HG03097 (cell line): ENCODE measurements around the gene TSPAN9.

Source experiments
- ATAC-seq: cut with Tn5 transposase; IDR thresholded peaks from one replicate; pipeline ENCODE4 v1.9.1; 2021; ENCODE audit not compliant: unreplicated experiment, low FRiP score

Gene TSPAN9

DNA sequence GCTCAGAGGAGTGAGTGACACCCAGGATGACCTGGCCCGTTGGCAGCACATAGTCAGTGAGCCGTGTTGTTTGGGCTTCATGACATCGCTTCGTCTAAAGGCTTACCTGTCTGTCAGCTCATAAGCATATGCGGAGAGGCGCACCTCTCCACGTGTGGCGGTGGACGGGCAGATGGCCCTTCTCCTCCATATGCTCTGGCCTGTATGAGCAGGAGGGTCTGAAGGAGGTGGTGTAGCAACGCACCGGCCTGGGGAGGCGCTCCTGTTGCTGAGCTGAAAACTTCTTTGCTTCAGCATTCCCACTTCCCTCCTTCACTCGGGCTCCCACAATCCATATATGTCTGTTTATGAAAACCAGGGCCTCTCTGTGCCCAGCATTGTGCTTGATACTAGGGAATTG is 186.1 kb downstream of the TSPAN9 start:
- no peak for ATAC-seq

DNA sequence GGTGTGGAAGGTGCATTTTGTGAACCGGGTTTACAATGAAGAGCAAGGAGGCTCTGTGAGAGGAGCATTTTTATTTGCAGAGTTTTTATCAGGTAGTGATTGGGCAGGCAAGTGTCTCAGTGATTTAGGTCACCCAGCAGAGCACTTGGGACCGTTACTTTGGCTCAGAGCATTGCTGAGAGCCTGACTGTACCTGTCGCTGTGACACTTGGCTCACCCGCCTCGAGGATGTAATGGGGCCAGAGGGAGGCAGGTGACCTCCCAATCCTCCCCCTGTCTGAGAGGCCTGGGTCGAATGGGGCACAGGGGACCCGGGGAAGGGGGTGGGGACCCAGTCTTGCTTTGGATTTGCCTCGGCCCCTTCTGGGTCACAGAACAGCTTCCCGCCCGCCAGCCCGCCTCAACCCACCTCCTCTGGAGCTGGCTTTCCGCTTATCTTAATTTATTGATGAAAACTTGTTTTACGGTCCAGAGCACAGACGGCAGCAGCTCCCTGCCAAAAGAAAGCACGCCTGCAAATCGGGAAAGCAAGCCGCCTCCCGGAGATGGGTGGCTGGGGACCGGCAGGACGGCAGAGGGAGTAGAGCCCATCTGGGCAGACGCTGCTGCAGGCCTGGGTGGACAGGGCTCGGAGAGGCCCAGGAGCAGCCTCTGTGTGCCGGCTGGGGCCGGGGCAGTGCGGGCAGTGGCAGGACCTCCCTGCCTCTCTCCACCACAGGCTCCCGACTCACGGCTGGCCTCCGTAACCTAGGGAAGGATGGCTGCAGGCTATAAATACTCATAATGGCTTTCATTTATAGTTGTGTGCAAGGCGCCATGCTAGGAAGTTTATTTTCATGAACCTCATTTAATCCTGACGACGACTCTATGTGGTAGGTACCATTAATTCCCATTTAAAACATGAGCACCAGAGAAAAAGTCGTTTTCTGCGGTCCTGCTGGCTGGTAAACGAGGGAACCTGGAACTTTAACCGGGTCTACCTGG is 187.1 kb downstream of the TSPAN9 start:
- no peak for ATAC-seq

DNA sequence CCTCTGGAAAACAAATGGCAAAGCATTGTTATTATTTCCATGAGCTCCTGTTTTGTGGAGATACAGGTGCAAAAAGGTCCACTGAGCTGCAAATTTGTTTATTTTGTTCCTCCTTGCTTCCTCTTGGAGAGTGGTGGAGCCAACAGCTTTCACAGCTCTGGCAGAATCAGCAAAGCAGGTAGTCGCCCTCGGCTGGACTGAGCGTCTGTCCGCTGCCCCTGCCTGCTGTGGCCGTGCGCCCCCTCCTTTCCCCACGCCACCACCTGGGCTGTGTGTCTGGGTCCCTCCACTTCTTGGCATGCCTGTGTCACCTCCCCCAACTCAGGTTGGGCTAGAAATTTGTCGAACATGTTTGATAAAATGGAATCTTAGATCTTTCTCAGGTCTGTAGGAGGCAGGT is 188.2 kb downstream of the TSPAN9 start:
- no peak for ATAC-seq

DNA sequence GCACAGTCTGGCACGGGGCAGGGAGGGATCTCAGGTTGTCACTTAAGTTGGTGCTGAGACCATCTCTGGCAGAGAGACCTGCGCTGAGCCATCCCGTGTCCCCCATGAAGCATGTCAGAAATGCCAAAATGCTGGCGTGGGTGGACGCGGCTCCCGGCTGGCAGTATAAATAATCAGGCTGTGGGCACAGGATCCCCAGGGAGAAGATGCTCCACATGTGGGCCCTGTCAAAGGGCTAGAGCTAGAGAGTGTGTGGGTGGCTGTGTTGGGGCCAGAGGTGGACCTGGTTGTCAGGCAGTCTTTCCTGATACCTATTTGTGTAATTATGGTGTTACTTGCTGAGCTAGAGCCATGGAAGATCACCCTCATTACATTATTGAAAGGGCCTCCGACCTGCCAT is 189.5 kb downstream of the TSPAN9 start:
- no peak for ATAC-seq

DNA sequence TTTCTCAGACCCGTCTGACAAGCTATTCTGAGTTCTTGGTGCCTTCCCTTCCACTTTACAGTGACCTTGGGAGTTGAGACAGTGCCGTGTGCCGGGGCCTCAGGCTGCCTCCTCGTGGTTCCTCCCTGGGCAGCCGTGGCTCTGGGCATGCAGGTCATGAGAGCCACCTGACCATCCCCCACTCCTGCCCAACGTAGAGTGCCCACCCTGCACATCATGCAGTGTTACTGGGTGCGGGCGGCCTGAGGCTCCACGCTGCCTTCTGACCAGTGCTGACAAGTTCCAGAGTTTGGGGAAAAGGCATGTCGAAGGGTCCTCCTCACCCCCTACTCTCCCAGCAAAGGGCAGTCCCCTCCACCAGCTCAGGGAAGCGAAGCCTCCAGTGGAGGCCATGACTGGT is 190.5 kb downstream of the TSPAN9 start:
- no peak for ATAC-seq

DNA sequence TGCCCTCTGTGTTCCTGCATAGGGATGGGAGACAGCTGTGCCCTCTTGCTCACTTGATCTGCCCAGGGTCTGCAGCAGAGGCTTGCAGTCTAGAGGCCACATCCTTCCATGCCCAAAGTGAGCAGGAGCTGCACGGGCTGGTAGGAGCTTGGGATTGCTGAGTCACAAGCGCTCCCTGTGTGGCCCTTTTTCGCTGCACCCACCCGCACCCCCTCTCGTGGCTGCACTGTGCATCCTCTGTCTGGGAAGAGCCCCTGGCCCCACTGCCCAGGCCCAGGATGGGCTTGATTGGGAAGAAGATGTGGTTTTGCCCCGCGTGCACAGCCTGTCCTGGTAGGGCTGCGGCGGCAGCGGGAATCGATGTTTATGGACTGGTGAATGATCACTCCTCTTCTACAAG is 192.4 kb downstream of the TSPAN9 start:
- no peak for ATAC-seq

DNA sequence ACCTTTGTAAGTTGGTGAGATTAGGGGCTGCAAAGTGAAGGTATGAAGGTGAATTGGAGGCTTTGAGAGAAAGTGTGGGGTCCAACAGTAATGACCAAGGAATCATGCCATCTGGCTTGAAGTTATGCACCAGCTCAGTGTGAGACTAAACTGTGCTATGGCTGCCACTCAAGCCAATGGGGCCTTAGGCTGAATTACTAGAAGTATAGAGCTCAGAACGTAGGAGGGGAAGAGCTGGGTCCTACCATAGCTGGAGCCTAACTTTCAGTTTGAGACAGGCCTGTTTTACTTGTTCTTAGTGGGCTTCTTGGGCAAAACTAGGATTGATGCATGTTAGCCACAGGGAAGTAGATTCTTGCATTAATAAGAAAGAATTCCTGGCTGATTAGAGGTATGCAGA is 194.0 kb downstream of the TSPAN9 start:
- no peak for ATAC-seq

DNA sequence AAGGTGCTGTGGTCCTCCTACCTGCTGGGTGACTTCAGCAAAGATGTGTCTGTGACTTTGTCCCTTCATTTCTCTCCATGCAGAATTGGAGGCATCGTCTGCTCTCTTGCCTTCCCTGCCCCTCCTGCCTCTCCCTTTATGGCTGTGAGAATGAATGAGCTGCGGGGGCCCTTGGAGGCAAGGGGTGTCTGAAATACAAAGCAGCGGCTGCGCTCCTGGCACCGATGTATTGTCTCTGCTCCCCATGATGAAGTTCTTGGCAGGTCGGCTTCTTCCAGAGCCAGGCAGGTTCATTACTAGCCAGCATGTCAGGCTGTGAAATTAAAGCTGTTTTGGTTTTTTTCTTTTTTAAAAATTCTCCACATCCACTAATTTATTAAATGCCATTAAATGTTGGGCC is 194.5 kb downstream of the TSPAN9 start:
- no peak for ATAC-seq

DNA sequence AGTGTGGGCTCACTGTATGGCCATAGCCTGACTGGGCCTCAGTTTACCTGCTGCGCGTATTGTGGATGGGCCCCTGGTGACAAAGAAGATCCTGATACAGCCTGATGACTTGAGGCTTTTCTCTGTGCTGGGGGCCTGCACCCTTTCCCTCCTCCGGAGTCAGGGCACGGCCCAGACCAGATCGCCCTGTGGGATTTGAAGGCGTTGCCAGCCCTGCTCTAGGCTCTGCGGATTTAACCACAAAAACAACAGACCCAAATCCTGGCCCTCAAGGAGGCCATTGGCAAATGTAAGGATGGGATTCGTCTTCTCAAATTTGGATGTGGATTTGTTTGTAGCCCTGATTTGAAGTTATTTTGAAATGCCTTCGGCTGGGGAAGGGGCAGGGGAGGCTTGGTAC is 195.8 kb downstream of the TSPAN9 start:
- ATAC-seq: no peak

DNA sequence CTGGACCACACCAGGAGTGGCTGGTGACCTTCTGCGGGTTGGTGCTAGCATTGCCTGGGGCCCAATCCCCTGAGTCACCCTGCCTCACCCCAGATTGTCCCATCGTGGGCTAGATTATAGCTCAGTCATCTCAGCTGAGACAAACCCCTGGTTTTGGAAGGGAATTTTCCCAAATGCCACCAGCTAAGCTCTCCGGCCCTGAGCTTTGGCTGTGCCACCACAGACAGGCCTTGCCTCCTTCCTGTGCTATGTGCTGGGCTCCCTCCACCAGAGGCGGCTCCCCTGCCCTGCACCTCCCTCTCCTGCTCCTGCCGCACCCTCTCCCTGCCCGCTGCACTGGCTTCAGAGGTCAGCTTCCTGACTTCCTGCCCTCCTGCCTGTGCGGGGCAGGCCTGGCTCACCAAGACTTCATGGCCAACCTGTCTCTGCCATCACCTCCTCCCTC is 196.3 kb downstream of the TSPAN9 start:
- no peak for ATAC-seq

DNA sequence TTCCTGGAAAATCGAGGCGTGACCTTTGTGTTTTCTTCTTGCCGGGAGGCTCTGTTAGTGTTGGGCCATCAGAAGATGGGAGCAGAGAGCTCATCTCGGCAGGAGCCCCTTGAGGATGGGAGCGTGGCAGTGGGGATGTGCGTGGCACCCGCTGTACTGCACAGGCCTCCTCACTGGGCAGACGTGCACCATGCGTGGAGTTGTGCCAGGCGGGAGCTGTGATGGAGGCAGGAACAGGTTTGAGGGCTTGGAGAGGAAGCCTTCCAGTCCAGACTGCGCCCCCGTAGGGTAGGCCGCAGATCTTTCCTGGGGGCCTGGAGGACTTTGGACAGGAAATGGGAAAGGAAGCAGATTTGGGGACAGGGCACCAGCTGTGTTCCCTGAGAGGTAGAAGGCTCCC is 197.5 kb downstream of the TSPAN9 start:
- ATAC-seq: no peak

DNA sequence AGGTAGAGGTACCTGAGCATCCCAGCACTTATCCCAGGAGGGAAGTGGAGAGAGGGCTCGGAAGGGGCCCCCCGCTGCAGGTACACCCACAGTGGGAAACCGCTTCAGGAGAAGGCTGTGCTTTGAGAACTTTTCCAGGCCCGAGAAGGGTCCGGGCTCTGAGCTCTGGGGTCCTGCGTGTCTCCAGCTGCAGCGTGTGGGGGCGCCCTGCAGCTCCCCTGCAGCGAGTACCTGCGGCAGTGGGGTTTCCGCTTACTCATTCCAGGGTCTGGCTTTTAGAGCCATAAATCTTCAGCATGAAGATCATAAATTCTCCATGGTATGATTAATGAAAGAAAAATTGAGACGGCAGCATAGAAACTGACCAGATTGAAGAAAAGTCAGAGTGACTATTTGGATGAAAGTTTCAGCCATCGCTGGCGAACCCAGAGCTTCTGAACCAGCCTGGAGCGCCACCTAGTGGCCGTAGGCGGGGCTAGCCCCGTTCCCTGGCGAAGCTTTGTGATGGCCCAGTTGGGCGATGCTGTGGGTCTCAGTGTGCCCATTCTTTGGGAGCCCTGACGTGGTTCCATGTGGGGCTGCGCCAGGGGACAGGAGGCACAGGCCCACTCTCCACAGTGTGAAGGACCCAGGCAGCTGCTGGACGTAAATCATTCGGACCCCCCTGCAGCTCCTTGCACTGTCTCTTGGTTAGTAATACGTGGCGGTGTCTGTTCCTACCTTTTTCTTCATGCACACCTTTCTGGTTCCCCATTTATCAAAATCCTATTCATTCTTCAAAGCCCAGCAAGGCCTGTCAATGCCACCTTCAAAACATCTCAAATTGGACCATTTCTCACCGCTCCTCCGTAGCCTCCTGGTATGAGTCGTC is 198.2 kb downstream of the TSPAN9 start:
- ATAC-seq: no peak

DNA sequence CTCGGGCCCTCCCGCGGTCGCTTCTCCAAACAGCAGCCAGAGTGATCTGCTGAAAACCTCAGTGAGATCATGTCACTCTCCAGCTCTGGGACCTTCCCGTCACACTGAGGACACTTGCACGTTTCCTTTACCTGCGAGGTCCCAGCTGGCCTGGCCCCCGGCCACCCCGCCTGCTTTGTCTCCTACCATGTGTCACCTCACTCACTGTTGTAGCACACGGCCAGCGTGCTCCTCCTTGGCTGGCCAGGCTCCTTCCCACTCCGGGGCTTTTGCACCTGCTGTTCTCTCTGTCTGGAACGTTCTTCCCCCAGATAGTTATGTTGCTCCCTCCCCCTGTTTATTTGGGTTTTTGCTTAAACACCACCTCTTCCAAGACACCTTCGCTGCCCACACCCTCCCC is 199.0 kb downstream of the TSPAN9 start:
- no peak for ATAC-seq

DNA sequence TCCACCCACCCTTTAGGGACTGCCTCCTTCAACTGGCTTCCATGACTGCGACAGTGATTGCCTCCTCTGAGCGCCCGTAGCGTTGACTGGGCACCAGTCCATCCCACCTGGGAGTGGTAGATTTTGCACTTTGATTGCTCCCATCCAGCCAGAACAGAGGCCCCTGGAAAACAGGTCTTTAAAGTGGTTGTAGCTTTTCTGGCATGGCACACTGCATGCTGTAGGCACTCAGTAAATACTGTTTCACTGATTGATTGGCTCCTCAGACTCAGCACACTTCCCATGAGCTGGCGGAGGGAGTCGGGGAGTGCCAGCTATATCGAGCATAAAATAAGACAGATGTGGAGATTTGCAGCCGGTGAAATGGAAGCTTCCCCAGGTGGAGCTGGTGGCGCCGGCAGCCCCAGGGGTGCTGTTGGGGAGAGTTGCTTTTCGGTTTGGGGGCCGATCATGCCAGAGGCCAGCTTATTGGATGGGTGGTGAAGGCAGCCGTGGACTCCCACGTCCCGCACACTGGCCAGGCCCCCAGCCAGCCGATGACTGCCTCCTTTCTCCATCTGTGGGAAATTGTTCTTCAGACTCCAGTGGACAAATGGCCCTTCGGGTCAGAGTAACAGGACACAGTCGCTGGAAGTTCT is 200.2 kb downstream of the TSPAN9 start:
- ATAC-seq: no peak

DNA sequence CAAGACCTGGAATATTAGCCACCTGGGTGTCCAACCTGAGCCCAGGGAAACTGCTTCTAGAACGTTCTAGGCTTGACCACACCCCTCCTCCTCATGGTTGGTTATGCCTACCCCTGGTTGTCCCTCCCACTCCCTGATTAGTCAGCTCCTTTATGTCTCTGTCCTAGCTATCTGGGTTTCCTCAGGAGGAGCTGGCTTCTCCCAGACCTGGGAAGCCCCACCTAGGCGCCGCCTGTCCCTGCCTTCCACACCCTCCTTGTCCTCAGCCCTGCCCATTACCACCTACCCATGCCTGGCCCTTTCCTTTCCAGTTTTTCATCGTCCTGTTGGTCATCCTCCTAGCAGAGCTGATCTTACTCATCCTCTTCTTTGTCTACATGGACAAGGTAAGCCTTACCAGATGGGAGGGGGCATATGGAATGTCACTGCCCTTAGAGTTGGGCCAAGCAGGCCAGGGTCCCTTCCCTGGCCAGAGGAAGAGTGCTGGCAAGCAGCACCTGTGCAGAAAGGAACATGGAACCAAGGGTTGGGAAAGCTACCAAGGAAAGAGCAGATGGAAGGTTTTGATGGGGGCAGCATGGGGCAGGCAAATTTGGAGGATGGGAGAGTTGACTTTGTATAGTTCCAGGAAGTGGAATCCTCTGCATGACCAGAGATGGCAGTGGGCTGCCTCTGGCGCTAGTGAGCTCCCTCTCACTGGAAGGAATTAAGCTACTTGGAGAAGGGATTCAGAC is 201.7 kb downstream of the TSPAN9 start:
- no peak for ATAC-seq

DNA sequence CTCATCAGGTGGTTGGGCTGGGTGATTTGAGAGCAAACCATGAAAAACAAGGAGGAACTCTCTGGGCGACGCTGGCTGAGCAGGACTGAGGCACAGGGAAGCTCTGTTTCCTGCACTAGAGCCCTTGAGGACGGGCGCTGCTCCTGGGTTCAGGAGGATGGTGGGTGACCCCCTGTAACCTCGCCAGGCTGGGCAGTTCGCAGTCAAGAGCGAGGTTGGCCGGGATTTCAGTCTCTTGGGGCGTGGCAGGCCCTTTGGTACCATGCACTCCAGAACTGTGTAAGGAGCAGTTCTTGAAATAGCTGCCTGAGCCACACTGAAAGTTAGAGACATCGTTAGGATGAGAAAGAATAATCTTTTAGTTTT is 202.2 kb downstream of the TSPAN9 start:
- ATAC-seq: no peak

DNA sequence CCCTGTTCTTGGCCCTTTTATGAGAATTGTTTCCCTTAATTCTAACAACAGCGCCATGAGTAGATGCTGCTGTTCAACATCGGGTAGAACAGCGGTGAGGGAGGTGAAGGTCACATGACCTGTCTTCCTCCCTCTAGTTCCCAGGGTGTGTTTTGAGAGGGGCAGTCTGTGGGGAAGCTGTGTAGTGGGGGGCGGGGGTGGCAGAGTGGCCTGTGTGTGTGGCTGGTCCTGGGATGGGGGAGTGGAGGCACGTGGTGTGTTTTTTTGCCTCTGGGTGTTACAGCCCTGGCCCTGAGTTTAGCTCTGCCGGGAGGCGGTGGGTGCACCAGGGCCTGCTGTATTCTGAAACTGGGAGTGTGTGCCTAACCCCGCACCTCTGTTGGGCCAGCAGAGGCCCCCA is 202.7 kb downstream of the TSPAN9 start:
- ATAC-seq: no peak

DNA sequence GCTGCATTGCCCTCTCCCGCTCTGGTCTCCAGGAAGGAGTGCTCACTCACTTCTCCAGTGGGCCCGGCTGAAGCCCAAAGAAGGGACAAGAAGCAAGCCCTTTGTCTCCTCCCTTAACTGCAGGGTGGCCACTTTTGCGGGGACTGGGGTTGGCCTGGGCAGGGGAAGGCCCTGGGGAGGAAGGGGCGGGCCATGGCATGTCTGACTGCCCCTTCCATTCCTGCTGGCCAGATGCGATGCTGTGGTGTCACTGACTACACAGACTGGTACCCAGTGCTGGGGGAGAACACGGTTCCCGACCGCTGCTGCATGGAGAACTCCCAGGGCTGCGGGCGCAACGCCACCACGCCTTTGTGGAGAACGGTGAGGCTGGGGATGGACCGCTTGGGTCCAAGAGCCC is 203.8 kb downstream of the TSPAN9 start:
- no peak for ATAC-seq

DNA sequence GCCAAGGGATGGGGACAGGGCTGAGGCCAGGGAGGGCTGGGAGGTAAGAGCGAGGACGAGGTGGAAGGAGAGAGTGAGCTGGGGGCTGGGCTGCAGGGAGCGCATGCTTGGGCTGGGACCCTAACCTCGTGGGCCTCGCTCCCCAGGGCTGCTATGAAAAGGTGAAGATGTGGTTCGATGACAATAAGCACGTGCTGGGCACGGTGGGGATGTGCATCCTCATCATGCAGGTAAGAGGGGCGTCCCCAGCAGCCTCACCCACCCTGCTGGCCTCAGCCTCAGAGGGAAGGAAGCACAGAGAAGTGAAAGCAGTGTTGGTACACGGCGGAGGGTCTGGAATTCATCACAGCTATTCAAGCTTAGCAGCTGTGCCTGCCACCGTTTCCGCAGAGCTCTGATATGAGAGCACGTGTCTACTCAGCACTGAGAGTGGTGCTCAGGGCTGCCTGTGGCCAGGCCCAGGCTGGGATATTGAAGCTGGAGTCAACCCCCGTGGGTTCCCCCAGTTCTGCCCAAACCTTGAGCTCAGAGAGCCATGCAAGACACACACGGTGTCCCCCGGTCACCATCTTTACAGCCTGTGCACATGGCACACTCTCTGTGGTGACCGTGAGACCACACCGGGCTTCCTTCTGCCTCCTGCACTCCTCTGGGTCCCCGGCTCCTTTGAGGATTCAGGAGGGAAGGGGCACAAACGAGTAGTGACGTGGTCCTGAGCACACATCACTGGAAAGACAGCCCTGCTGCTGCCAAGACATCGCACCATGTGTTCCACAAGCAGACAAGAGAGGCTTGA is 204.6 kb downstream of the TSPAN9 start:
- ATAC-seq: no peak

DNA sequence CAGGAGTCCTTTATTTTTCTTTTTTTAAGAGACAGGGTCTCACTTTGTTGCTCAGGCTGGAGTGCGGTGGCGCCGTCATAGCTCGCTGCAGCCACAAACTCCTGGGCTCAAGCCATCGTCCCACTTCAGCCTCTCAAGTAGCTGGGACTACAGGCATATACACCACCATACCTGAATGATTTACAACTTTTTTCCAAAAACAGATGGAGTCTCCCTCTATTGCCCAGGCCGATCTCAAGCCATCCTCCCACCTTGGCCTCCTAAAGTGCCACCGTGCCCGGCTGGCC is 205.1 kb downstream of the TSPAN9 start:
- no peak for ATAC-seq
